HG03108 (cell line): ENCODE data around the gene CLEC10A.
"Not testable (repeated sequence)": the region's sequence is repeated elsewhere in the genome, so short reads cannot be mapped to it uniquely, and the experiment has no call there.

Experiments
- ATAC-seq: cut with Tn5 transposase; IDR thresholded peaks from one replicate; pipeline ENCODE4 v1.9.1; 2021; ENCODE audit warnings: moderate library complexity; ENCODE audit not compliant: unreplicated experiment

CLEC10A gene, protein sequence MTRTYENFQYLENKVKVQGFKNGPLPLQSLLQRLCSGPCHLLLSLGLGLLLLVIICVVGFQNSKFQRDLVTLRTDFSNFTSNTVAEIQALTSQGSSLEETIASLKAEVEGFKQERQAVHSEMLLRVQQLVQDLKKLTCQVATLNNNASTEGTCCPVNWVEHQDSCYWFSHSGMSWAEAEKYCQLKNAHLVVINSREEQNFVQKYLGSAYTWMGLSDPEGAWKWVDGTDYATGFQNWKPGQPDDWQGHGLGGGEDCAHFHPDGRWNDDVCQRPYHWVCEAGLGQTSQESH

DNA sequence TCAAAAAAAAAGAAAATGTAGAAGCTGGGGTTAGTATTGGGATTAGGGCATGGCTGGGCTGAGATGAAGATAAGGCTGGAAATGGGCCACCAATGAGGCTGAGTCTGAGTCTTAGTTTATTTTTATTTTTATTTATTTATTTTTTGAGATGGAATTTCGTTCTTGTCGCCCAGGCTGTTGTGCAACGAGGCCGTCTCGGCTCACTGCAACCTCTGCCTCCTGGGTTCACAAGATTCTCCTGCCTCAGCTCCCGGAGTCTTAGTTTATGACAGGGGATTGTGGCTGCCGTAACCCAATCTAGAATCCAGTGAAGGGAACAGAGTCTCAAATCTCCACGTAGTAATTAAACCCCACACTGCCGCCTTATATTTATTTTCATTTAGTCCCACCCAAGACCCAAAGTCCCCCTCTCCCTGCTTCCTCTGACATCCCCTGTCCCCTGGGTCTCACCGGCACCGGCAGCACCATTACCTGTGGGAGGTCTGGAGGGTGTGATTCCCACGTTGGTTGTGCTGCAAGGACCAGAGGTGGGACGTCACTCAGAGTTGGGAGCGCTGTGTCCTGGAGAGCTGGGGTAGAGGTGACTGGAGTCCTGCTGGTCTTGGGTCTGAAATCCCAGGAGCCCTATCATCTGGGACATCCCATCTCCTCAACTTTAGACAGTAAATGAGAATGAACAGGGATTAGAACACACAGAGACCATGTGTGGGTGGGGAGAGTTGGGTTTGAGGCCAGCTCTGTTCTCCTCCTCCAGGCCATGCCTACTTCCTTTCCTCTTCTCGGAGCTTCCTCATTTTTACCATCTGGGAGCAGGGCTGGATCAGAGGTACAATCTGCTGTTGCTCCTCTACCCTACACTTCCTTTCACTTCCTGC, at the start of gene CLEC10A:
TSS of gene CLEC10A (minus strand) at position 671 of the 875 bp plus-strand sequence. CDS start 1,439 bp downstream, outside the sequence.
- no peak for ATAC-seq

DNA sequence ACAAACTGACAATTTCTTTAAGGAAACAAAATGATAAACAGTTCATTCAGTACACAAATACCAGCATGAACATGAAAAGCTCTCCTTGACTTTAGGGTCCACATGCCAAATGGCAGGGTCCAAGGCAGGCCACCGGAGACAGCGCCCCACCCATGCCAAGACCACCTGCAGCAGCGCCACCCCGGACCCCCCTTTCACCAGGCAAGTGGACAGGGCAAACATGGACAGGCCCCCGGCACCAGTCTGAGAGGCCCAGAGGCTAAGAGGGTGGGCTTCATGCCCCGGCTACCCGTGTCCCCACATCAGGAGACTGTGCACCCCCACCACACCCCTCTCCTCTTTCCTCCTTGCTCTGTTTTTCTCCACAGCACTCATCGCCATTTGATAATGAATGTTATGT, 49.3 kb upstream of the CLEC10A start:
- no peak for ATAC-seq

DNA sequence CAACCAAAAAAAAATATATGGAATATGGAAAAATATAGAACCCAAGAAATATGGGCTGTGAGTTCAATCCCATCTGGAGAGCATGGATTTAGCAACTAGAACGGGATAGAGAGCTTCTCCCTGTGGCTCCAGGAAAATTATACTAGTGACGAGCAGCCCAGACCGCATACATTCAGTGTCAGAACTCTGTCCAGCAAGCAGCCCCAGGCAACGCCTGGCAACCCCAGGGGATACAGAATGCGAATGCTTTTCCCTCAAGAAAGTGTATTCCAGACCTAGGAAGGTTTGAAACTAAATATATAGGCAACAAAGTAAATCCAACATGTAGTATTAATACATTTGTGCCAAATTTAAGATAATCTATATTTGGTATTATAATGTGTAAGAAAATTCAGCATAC, 48.1 kb upstream of the CLEC10A start:
- ATAC-seq: no peak

DNA sequence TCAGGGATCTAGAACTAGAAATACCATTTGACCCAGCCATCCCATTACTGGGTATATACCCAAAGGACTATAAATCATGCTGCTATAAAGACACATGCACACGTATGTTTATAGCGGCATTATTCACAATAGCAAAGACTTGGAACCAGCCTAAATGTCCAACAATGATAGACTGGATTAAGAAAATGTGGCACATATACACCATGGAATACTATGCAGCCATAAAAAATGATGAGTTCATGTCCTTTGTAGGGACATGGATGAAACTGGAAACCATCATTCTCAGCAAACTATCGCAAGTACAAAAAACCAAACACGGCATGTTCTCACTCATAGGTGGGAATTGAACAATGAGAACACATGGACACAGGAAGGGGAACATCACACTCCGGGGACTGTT, 47.5 kb upstream of the CLEC10A start:
- ATAC-seq: not testable (repeated sequence)

DNA sequence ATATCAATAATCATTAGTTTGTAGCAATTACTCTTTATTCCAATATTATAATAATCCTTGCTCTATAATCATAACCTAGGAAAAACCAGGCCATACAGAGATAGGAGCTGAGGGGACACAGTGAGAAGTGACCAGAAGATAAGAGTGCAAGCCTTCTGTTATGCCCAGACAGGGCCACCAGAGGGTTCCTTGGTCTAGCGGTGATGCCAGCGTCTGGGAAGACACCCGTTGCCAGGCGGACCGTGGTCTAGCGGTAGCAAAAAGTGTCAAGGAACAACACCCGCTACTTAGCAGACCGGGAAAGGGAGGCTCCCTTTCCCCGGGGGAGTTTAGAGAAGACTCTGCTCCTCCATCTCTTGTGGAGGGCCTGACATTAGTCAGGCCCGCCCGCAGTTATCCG, 46.3 kb upstream of the CLEC10A start:
- ATAC-seq: not testable (repeated sequence)

DNA sequence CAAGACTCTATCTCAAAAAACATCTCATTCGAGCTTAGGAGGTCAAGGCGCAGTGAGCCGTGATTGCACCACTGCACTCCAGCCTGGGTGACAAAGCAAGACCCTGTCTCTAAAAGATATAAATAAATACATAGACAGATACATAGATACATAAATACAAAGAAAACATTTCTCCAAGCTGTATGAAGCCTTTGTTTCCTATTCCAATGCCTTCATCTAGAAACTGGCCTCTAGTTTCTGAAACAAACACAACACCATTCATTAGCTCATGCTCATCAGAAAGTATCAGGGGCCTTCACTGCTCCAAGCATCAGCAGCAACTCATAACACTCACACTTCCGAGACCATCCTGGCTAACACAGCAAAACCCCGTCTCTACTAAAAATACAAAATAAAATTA, 44.9 kb upstream of the CLEC10A start:
- no peak for ATAC-seq

DNA sequence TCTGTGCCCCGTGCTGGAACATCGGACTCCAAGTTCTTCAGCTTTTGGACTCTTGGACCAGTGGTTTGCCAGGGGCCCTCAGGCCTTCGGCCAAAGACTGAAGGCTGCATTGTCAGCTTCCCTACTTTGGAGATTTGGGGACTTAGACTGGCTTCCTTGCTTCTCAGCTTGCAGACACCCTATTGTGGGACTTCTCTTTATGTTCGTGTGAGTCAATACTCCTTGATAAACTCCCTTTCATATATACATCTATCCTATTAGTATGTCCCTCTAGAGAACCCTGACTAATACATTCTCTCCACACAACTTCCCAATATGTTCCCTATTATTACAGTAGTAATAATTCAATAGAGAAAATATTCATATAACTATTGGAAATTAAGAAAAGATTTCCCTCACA, 43.8 kb upstream of the CLEC10A start:
- ATAC-seq: no peak

DNA sequence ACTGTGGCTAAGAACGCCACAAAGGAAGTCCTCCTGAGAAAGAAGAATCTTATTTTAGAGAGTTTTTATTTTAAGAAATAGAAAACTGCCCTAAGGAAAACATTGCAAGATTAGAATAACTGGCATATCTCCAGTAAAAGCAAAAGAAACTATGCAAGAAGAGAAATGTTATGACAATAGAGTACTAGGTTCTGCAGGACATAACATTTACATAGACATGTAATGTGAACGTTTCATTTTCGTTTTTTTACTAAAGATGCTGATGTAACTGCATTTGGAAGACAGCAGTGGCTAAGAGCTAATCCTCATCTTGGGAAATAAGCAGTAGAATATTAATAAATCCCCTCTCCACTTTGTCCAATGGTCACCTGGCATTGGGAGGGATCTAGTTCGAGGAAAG, 42.3 kb upstream of the CLEC10A start:
- no peak for ATAC-seq

DNA sequence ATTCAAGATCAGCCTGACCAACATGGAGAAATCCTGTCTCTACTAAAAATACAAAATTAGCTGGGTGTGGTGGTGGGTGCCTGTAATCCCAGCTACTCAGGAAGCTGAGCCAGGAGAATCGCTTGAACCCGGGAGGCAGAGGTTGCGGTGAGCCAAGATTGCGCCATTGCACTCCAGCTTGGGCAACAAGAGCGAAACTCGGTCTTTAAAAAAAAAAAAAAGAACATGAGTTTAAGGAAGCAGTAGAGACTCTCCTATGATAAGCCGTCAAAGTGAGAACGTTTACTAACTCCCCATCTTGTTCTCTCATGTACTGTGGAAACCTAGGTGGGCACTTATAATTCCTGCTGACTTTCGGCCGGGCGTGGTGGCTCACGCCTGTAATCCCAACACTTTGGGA, 40.6 kb upstream of the CLEC10A start:
- not testable (repeated sequence) for ATAC-seq

DNA sequence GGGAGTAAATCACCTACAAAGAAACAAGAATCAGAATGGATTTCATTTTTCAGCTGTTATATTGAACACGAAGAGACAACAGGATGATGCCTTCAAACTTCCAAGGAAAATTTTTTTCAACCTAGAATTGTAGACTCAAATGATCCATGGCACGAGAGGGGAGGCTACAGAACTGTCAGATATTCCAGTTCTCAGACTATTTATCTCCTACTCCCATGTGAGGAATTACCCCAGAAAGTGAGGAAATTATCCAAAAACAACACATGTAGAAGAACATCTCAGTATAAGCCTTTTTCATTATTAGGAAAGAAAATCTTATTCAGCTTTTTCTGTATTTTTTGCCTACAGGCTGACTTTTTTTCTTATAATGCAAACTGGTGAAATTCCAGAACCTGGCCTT, 40.1 kb upstream of the CLEC10A start:
- no peak for ATAC-seq

DNA sequence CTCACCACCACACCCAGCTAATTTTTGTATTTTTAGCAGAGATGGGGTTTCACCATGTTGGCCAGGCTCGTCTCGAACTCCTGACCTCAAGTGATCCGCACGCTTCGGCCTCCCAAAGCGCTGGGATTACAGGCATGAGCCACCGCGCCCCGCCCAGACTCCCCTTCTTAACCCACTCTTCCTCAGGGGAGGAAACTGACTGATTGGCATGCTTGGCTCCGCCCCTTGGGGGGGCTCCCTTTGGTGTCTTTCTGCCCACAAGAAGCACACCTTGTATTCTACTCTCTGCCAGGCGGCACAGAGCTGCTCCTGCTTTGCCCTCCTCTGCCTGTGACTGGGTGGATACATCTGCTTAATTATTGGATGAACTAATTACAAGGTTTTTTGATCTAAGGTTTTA, 39.3 kb upstream of the CLEC10A start:
- no peak for ATAC-seq

DNA sequence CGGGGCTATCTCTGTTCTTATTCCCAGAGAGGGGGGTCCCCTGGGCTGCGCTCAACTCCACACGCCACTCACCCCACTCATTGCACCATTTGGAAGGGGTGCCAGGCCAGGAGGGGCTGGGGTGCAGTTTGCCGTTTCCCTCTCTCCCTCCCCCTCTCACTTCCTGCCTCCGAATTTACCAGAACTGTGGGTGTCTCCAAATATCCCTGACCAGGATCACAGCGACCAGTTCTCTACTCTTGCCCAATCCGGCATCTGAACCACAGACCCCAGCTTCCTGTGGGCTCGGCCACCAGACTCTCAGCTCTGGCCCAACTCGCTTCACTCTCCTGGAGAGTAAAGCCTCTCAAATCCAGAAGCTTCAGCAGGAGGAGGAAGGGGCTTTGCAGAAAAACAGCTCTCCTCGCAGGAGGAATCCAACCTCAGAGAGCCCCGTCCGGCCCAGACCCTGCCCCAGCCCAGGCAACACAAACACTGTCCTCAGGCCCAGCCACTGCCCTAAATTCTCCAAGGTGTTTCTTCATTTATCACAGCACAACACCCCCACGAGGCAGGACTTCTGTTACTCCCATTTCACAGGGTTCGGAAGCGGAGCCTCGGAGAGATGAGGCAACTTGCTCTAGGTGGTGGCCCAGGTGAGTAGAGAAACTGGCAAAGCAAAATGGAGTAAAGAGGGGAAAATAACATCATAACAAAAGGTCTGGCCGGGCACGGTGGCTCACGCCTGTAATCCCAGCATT, 35.0 kb upstream of the CLEC10A start:
- no peak for ATAC-seq

DNA sequence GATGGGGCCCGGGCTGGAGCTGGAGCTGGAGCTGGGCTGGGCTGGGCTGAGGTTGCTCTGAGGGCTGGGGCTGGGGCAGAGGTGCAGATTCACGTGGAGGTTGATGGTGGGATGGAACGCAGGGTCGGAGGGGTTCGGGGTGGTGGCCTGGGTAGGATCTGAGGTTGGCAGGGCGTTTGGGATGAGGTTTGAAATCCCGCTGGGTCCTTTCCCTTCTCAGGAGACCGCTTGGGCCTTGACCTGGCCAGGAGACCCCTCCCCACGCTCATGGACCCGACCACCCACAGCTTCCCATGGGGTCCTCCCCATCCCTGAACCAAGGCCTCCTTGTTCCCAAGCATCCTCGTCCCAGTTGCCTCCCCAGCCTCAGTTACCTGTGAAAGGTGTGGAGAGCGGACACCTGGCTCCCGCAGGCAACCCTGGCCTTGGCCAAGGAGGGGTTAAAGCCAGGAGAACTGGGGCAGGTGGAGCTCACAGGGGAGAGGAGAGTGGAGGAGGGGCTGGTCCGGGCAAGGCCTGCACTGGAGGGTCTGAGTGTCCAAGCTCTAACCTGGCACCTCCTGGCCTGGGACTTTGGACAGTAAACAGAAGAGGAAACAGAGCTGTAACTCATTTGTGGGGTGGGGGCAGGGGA, 34.3 kb upstream of the CLEC10A start, which contains the start of gene ASGR2:
TSS of gene ASGR2 (minus strand) at position 582 of the 634 bp plus-strand sequence. CDS start 582 bp downstream, outside the sequence.
- no peak for ATAC-seq

DNA sequence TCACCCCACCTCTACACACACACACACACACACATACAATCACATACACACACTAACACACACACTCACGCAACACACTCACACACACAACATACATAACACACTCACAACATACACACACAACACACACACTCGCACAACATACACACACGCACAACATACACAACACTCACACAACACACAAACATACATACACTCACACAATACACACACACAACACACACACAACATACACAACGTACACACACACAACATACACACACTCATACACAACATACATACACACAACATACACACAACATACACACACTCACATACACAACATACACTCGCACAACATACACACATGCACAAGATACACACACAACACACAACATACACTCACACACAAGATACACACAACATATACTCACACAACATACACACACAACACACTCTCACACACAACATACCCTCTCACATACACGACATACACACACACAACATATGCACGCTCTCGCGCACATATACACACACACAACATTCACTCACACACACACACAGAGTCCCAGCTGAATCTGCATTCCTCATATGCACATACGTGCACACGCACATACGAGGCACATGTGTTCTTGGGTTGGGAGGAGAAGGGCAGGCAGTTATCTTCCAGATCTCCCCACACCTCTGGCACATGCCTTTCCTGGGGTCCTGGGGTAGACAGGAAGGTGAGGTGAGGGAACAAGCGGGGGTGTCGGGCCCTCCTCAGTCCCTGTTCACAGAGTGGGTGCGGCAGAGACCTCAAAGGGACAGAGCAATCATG, 33.4 kb upstream of the CLEC10A start:
- ATAC-seq: no peak

DNA sequence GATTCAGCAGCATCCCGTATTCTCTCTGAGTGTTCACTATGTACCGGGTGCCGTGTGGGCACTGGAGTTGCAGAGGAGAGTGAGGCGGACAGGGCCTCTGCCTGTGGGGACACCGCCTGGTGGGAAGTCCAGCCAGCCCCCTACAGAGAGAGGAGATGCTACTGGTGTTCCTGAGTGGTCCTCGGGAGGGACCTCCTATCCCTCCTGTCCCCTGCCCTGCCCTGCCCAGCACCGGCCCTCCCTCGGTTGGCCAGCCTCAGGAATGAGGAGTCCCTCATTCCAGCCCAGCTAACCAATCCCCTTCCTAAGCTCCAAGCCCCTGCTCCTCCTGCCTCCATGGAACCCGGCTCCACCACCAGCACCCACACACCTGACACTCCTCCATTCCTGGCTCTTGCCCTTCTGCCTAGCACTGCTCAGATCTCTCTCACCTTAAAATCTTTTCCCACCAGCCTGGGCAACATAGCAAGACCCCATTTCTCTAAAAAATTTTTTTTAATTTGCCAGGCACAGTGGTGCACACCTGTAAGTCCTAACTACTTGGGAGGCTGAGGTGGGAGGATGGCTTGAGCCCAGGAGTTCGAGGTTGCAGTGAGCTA, 32.6 kb upstream of the CLEC10A start:
- ATAC-seq: no peak

DNA sequence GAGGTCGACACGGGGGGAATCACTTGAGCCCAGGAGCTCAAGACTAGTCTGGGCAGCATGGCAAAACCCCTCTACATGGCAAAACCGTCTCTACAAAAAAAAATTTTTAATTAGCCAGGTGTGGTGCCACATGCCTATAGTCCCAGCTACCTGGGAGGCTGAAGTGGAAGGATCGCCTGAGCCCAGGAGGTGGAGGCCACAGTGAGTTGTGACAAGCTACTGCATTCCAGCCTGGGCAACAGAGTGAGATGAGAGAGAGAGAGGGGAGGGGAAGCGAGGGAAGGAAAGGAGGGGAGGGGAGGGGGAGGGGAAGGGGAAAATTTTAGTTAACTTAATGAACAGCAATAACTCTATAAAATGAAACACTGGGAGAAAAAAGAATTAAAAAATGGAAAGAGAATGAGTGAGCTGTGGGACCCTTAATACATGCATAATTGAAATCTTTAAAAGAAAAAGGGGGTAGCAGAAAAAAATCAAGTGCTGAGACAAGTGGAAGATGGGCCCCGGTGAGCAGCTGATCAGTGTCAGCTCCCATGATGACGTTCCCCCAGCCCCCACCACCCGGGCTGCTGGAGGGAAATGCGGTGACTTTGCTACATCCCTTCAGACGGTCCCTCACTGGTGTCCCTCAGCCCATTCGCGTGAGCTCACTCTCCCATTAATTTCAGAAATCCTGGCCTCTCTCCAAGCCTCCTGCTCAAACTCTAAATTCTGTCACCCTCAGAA, 31.9 kb upstream of the CLEC10A start:
- ATAC-seq: no peak

DNA sequence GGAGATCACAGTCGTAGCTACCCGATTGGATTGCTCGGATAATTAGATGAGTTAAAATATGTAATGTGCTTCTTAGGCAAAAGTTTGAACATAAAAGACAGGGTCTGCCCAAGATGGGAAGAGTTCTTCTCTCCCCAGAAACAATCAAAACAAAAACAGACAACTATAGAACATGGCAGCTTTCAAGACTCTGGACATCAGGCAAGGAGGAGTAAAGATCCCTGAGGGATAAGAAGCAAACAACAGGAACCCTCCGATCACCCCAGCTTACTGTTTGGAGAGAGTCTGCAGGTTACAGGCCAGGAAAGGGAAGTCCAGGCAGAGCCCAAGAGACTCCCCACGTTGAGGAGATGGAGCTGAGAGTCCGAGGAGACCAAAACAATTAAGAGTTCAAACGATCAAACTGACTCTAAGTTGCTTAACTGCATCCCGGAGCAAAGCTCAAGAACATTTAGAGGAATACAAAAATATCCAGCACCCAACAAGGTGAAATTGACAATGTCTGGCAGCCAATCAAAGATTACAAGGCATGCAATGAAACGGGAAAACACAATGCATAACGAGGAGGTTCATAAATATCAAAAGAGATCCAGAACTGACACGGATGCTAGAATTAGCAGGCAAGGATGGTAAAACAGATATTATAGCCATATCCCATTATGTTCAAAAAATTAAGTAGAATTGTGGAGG, 30.7 kb upstream of the CLEC10A start:
- ATAC-seq: no peak
